Measurements from ENCODE around the gene SF3A2. TPM values are rescaled to one million over a fixed set of nuclear protein-coding genes. Genes with fewer than 3 reads are reported as not detected.

Gene SF3A2
- total RNA-seq, 2 donors from 2014 or later: 146 to 147 TPM

- Mint-ChIP-seq H3K27ac (no peak overlapping the region), H3K4me1 (ENCODE audit: low read depth) (peaks cover 10% of the 10 kb centered on the region), H3K9me3 (no peaks in the 10 kb centered on the region), H3K36me3 (ENCODE audit: insufficient read depth in 2 of 2) (peaks cover 3 to 11% of the 10 kb centered on the region in 2 donors), H3K27me3 (ENCODE audit: low read depth) (no peaks in the 10 kb centered on the region), H3K4me3 (no peak overlapping the region)
- no peak for DNase-seq
- ATAC-seq (replicated peaks in 1 of 2): no peak
These were observed 23.5 kb upstream of the SF3A2 start for GRCh38 chr19:2212861-2213711.

GRCh38 chr19:2213799-2214198 lies 22.8 kb upstream of the SF3A2 start:
- no peak for ATAC-seq (replicated peaks in 1 of 2)
- Mint-ChIP-seq H3K4me3 (no peak overlapping the region), H3K27ac (no peak overlapping the region), H3K36me3 (ENCODE audit: insufficient read depth in 2 of 2) (peaks cover 3 to 11% of the 10 kb centered on the region in 2 donors), H3K9me3 (no peaks in the 10 kb centered on the region), H3K27me3 (ENCODE audit: low read depth) (no peaks in the 10 kb centered on the region), H3K4me1 (ENCODE audit: low read depth) (peaks cover 10% of the 10 kb centered on the region)
- no peak for DNase-seq

- no peak overlapping the region for H3K27ac Mint-ChIP-seq
- H3K4me3 Mint-ChIP-seq: no peak overlapping the region
- peaks cover 3 to 12% of the 10 kb centered on the region in 2 donors for H3K36me3 Mint-ChIP-seq (ENCODE audit: insufficient read depth in 2 of 2)
These were observed 22.4 kb upstream of the SF3A2 start for GRCh38 chr19:2214251-2214650.

DNA sequence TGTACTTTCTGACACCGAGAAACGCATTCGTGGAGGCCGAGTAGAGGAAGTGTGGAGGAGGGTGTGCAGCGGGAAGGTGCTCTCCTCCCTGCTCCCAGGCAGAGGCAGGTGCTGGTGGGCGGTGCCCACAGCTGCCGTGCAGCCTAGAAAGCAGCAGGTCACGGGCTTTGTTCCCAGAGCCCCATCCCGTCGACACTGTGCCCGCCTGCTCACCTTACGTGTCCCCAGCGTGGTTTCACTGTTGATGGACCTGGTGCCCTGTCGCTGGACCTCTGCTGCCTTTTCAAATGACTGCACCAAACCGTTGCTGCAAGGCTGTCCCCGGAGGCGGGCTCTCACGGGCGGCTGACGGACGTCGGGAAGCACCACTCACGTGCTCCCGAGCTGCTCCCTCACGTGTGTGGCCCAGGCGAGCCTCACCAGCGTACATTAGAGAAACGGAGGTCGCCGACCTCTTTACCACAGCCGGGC lies 21.3 kb upstream of the SF3A2 start:
- Mint-ChIP-seq H3K9me3 (no peaks in the 10 kb centered on the region), H3K4me3 (peak overlapping the region in 1 of 2 donors; percentile 4), H3K4me1 (ENCODE audit: low read depth) (peaks cover 10% of the 10 kb centered on the region), H3K36me3 (ENCODE audit: insufficient read depth in 2 of 2) (peaks cover 3 to 12% of the 10 kb centered on the region in 2 donors), H3K27me3 (ENCODE audit: low read depth) (no peaks in the 10 kb centered on the region), H3K27ac (no peak overlapping the region)
- ATAC-seq (replicated peaks in 1 of 2) (peak; percentile 45 to 51), DNase-seq (peak in 1 of 2 donors; percentile 26)

More at GRCh38 chr19:2214251-2214650, 22.4 kb upstream of the SF3A2 start:
- no peaks in the 10 kb centered on the region for H3K9me3 Mint-ChIP-seq
- DNase-seq: no peak
- no peaks in the 10 kb centered on the region for H3K27me3 Mint-ChIP-seq (ENCODE audit: low read depth)
- H3K4me1 Mint-ChIP-seq (ENCODE audit: low read depth): peaks cover 10% of the 10 kb centered on the region
- ATAC-seq (replicated peaks in 1 of 2): no peak

- H3K27ac Mint-ChIP-seq: no peak overlapping the region
- H3K36me3 Mint-ChIP-seq (ENCODE audit: insufficient read depth in 2 of 2): peaks cover 3 to 9% of the 10 kb centered on the region in 2 donors
- no peak for ATAC-seq (replicated peaks in 1 of 2)
- H3K4me1 Mint-ChIP-seq (ENCODE audit: low read depth): peaks cover 10% of the 10 kb centered on the region
- no peak for DNase-seq
- H3K9me3 Mint-ChIP-seq: no peaks in the 10 kb centered on the region
- no peak overlapping the region for H3K4me3 Mint-ChIP-seq
- H3K27me3 Mint-ChIP-seq (ENCODE audit: low read depth): no peaks in the 10 kb centered on the region
These were observed 20.0 kb upstream of the SF3A2 start for GRCh38 chr19:2216361-2217225.

DNA sequence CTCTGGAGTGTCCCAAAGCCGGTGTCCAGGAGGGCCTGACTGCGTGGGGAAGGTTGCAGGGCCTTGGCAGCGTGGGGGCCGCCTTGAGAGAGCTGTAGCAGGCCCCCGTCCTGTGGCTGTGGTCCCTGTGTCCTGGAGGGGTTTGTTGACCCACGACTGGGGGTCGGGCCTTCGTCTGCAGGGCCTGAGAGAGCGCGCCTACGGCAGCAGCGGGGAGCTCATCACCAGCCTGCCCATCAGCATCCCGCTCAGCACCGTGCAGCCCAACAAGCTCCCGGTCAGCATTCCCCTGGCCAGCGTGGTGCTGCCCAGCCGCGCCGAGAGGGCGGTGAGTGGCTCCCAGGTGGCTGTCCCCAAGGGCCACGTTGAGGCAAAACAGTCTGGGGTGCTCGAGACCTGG lies 19.0 kb upstream of the SF3A2 start:
- ATAC-seq (replicated peaks in 1 of 2) (no peak), DNase-seq (no peak)
- H3K27me3 Mint-ChIP-seq (ENCODE audit: low read depth): no peaks in the 10 kb centered on the region
- H3K36me3 Mint-ChIP-seq (ENCODE audit: insufficient read depth in 2 of 2): peaks cover 3 to 8% of the 10 kb centered on the region in 2 donors
- no peaks in the 10 kb centered on the region for H3K9me3 Mint-ChIP-seq
- no peak overlapping the region for H3K4me3 Mint-ChIP-seq
- H3K27ac Mint-ChIP-seq: no peak overlapping the region
- peaks cover 10% of the 10 kb centered on the region for H3K4me1 Mint-ChIP-seq (ENCODE audit: low read depth)

GRCh38 chr19:2219726-2220125 lies 16.9 kb upstream of the SF3A2 start:
- DNase-seq (no peak), ATAC-seq (replicated peaks in 1 of 2) (no peak)
- Mint-ChIP-seq H3K4me3 (no peak overlapping the region), H3K9me3 (no peaks in the 10 kb centered on the region), H3K4me1 (ENCODE audit: low read depth) (peaks cover 12% of the 10 kb centered on the region), H3K27me3 (ENCODE audit: low read depth) (no peaks in the 10 kb centered on the region), H3K27ac (no peak overlapping the region), H3K36me3 (ENCODE audit: insufficient read depth in 2 of 2) (peaks cover 3 to 15% of the 10 kb centered on the region in 2 donors)

GRCh38 chr19:2221250-2221831 lies 15.3 kb upstream of the SF3A2 start:
- Mint-ChIP-seq H3K4me1 (ENCODE audit: low read depth) (peaks cover 5% of the 10 kb centered on the region), H3K9me3 (no peaks in the 10 kb centered on the region), H3K27me3 (ENCODE audit: low read depth) (no peaks in the 10 kb centered on the region), H3K27ac (no peak overlapping the region), H3K4me3 (no peak overlapping the region), H3K36me3 (ENCODE audit: insufficient read depth in 2 of 2) (peaks cover 3 to 17% of the 10 kb centered on the region in 2 donors)
- ATAC-seq (replicated peaks in 1 of 2) (no peak), DNase-seq (no peak)

GRCh38 chr19:2221918-2222317 lies 14.7 kb upstream of the SF3A2 start:
- H3K4me1 Mint-ChIP-seq (ENCODE audit: low read depth): peaks cover 5% of the 10 kb centered on the region
- DNase-seq (no peak), ATAC-seq (replicated peaks in 1 of 2) (no peak)
- no peaks in the 10 kb centered on the region for H3K9me3 Mint-ChIP-seq
- H3K36me3 Mint-ChIP-seq (ENCODE audit: insufficient read depth in 2 of 2): peaks cover 3 to 16% of the 10 kb centered on the region in 2 donors
- no peak overlapping the region for H3K27ac Mint-ChIP-seq
- no peak overlapping the region for H3K4me3 Mint-ChIP-seq
- no peaks in the 10 kb centered on the region for H3K27me3 Mint-ChIP-seq (ENCODE audit: low read depth)

DNA sequence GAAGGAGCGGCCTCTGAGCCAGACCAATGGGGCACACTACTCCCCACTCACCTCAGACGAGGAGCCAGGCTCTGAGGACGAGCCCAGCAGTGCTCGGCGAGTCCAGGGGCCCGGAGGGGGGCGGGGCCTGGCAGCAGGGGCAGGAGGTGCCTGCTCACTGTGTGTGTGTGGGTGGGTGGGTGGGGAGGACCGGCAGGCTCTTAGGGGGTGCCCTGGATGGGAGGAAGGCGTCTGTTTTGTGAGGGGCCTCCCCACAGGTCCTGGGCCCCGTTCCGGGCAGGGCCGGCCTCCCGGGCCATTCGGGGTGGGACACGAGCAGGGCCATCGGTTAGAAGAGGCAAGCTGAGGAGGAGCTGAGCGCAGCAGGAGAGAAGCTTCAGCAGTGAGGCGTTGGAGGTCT lies 13.2 kb upstream of the SF3A2 start:
- Mint-ChIP-seq H3K27me3 (ENCODE audit: low read depth) (no peaks in the 10 kb centered on the region), H3K36me3 (ENCODE audit: insufficient read depth in 2 of 2) (peaks cover 2 to 14% of the 10 kb centered on the region in 2 donors), H3K27ac (no peak overlapping the region), H3K4me1 (ENCODE audit: low read depth) (peaks cover 5% of the 10 kb centered on the region), H3K4me3 (no peak overlapping the region), H3K9me3 (no peaks in the 10 kb centered on the region)
- DNase-seq: no peak
- no peak for ATAC-seq (replicated peaks in 1 of 2)

- peaks cover 5% of the 10 kb centered on the region for H3K4me1 Mint-ChIP-seq (ENCODE audit: low read depth)
- peaks cover 3 to 14% of the 10 kb centered on the region in 2 donors for H3K36me3 Mint-ChIP-seq (ENCODE audit: insufficient read depth in 2 of 2)
- DNase-seq: no peak
- H3K4me3 Mint-ChIP-seq: no peak overlapping the region
- H3K27ac Mint-ChIP-seq: peak overlapping the region; percentile 85
- peak in 1 of 2 donors; percentile 64 for ATAC-seq (replicated peaks in 1 of 2)
- no peaks in the 10 kb centered on the region for H3K9me3 Mint-ChIP-seq
- H3K27me3 Mint-ChIP-seq (ENCODE audit: low read depth): no peaks in the 10 kb centered on the region
These were observed 12.7 kb upstream of the SF3A2 start for GRCh38 chr19:2223959-2224358.

DNA sequence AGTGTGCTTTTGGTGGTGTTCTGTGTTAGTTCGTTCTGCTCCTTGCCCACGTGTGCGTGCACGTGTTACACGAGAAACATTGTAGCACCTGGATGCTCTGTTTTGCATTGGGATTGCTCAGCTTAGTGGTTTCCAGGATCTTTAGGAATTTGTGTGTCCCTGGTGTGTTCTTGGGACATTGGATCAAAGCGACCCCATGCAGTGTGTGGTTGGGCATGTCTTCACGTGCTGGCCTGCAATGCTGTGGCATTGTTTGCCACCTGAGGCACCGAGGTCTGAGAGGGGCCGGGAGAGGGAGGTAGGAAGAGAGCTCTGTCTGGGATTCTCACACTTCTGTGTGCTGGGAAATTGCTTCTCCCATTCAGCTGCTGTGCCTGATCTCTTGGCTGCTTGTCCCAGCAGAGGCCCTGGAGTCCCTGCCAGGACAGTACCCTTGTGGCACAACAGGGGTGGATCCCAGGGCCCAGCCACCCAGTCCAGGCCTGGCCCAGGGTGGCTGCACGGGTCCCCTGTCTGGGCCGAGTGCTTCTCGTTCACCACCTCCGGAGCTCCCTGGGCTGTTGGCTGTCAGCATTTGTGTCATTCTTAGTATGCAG lies 11.8 kb upstream of the SF3A2 start:
- Mint-ChIP-seq H3K36me3 (ENCODE audit: insufficient read depth in 2 of 2) (peaks cover 3 to 16% of the 10 kb centered on the region in 2 donors), H3K4me1 (ENCODE audit: low read depth) (peaks cover 5% of the 10 kb centered on the region), H3K27ac (no peak overlapping the region), H3K27me3 (ENCODE audit: low read depth) (no peaks in the 10 kb centered on the region), H3K9me3 (no peaks in the 10 kb centered on the region), H3K4me3 (no peak overlapping the region)
- no peak for ATAC-seq (replicated peaks in 1 of 2)
- DNase-seq: no peak

All from activated T-cell treated with anti-CD3 and anti-CD28 coated beads, Interleukin-2, amount 50 U/mL, for 72 hours (primary cell).